H1 (cell line): ENCODE measurements around the gene STIL. TPM values are rescaled to one million over a fixed set of nuclear protein-coding genes. Genes with fewer than 3 reads are reported as not detected.

Experiments
- CTCF ChIA-PET: fragments of 300-600 bp; sonication (Branson Sonifier 250); formaldehyde crosslinking; loops from one replicate; lab custom pipeline; 2021; ENCODE audit not compliant: partially characterized antibody; lab: Charles Lee
- POLR2A ChIA-PET: fragments of 300-600 bp; sonication (Branson Sonifier 250); formaldehyde crosslinking; loops from one replicate; lab custom pipeline; 2021; ENCODE audit warnings: inconsistent platforms; ENCODE audit not compliant: partially characterized antibody; lab: Charles Lee
- DNase-seq, 2 experiments: peaks; one replicate each; pipeline versions ENCODE4 v3.0.0 to v3.0.0-alpha.2; 2010 to 2022; ENCODE audit warnings: low spot score in 2 of 2, low read depth in 1 of 2, mixed read lengths in 1 of 2
- FAIRE-seq: peaks from 2 replicates; lab custom pipeline; 2011; peaks lifted over from hg19 to GRCh38; lab: Jason Lieb, UNC
- H2AFZ ChIP-seq: 2 replicates; pipeline ENCODE4 v1.8.1; 2012; ENCODE audit warnings: low read length, inconsistent platforms
- H2AK5ac ChIP-seq: 2 replicates; pipeline ENCODE4 v1.6.1; 2013; ENCODE audit warnings: low read depth, low read length
- H2BK120ac ChIP-seq: replicated peaks from 2 replicates; pipeline ENCODE3; 2013; ENCODE audit warnings: low read depth, low read length, inconsistent platforms
- H2BK12ac ChIP-seq: 2 replicates; pipeline ENCODE4 v1.6.1; 2013; ENCODE audit warnings: low read depth, low read length
- H2BK15ac ChIP-seq: 2 replicates; pipeline ENCODE4 v1.6.1; 2013; ENCODE audit warnings: low read length
- H2BK20ac ChIP-seq: 2 replicates; pipeline ENCODE4 v1.6.1; 2013; ENCODE audit warnings: low read length
- H2BK5ac ChIP-seq: 2 replicates; pipeline ENCODE4 v1.6.1; 2013; ENCODE audit warnings: low read depth, low read length
- H3K14ac ChIP-seq: 2 replicates; pipeline ENCODE4 v1.6.1; 2013; ENCODE audit warnings: inconsistent platforms; ENCODE audit not compliant: insufficient read length
- H3K18ac ChIP-seq: 2 replicates; pipeline ENCODE4 v1.6.1; 2013; ENCODE audit warnings: low read length; ENCODE audit errors: extremely low read depth
- H3K23ac ChIP-seq: 2 replicates; pipeline ENCODE4 v1.6.1; 2013; ENCODE audit warnings: inconsistent platforms; ENCODE audit not compliant: insufficient read length
- H3K23me2 ChIP-seq: 2 replicates; pipeline ENCODE4 v1.6.1; 2013; ENCODE audit warnings: low read depth, low read length
- H3K27ac ChIP-seq: 2 replicates; pipeline ENCODE4 v1.6.1; 2011; ENCODE audit warnings: low read depth, low read length, inconsistent platforms
- H3K27me3 ChIP-seq, 4 experiments: replicated peaks in 1 of 4; 1 replicate in 1 of 4; 2 replicates in 3 of 4; pipeline versions ENCODE4 v1.6.1 to v1.8.1; 2011 to 2013; ENCODE audit warnings: low read length in 3 of 4, mild to moderate bottlenecking in 3 of 4, inconsistent platforms in 2 of 4, mixed read lengths in 2 of 4, moderate library complexity in 1 of 4; ENCODE audit not compliant: control insufficient read depth in 3 of 4, insufficient read depth in 3 of 4; ENCODE audit errors: extremely low read depth in 1 of 4
- H3K36me3 ChIP-seq, 4 experiments: 2 replicates each; pipeline versions ENCODE4 v1.6.1 to v1.8.1; 2011 to 2013; ENCODE audit warnings: mild to moderate bottlenecking in 4 of 4, low read length in 3 of 4, moderate library complexity in 2 of 4, control low read depth in 1 of 4, inconsistent platforms in 1 of 4; ENCODE audit not compliant: insufficient read depth in 4 of 4, control insufficient read depth in 2 of 4
- H3K4ac ChIP-seq: replicated peaks from 2 replicates; pipeline ENCODE3; 2013; ENCODE audit warnings: low read length, low read depth, mixed read lengths, inconsistent platforms; ENCODE audit not compliant: insufficient read length
- H3K4me1 ChIP-seq, 4 experiments: replicated peaks in 1 of 4; 1 replicate in 1 of 4; 2 replicates in 3 of 4; pipeline versions ENCODE4 v1.6.1 to v1.8.1; 2011 to 2013; ENCODE audit warnings: low read length in 3 of 4, inconsistent platforms in 2 of 4, mixed read lengths in 1 of 4; ENCODE audit not compliant: insufficient read depth in 4 of 4, control insufficient read depth in 3 of 4
- H3K4me2 ChIP-seq, 2 experiments: 2 replicates each; pipeline versions ENCODE4 v1.6.1 to v1.8.1; 2011 to 2013; ENCODE audit warnings: low read depth in 2 of 2, low read length in 2 of 2, control low read depth in 1 of 2, inconsistent platforms in 1 of 2, mild to moderate bottlenecking in 1 of 2; ENCODE audit not compliant: insufficient read depth in 1 of 2
- H3K4me3 ChIP-seq, 4 experiments: fragments of 200-600, 300-600 bp in 1 of 4; sonication (generic), shearing (Covaris generic), sonication (Bioruptor Twin) in 1 of 4; 2 replicates each; pipeline versions ENCODE4 v1.5.1 to v1.8.1; 2011 to 2016; ENCODE audit warnings: low read length in 4 of 4, low read depth in 3 of 4, control low read depth in 2 of 4, inconsistent platforms in 2 of 4, mild to moderate bottlenecking in 2 of 4, mixed read lengths in 1 of 4, moderate library complexity in 1 of 4; ENCODE audit not compliant: insufficient read depth in 2 of 4; ENCODE audit errors: extremely low read depth in 1 of 4
- H3K56ac ChIP-seq: replicated peaks from 2 replicates; pipeline ENCODE3; 2013; ENCODE audit warnings: low read depth, mild to moderate bottlenecking, mixed read lengths, low read length, inconsistent platforms; ENCODE audit not compliant: insufficient read length
- H3K79me1 ChIP-seq: 2 replicates; pipeline ENCODE4 v1.6.1; 2013; ENCODE audit warnings: low read depth, low read length, control low read depth
- H3K79me2 ChIP-seq, 2 experiments: 2 replicates each; pipeline versions ENCODE4 v1.6.1 to v1.8.1; 2012 to 2013; ENCODE audit warnings: low read length in 2 of 2, mild to moderate bottlenecking in 2 of 2, inconsistent platforms in 1 of 2; ENCODE audit not compliant: insufficient read depth in 2 of 2, control insufficient read depth in 1 of 2
- H3K9ac ChIP-seq, 4 experiments: replicated peaks in 1 of 4; 1 replicate in 1 of 4; 2 replicates in 3 of 4; pipeline versions ENCODE4 v1.6.1 to v1.8.1; 2011 to 2013; ENCODE audit warnings: low read depth in 3 of 4, low read length in 3 of 4, control low read depth in 2 of 4, mild to moderate bottlenecking in 2 of 4, moderate library complexity in 2 of 4, inconsistent platforms in 1 of 4; ENCODE audit errors: extremely low read depth in 1 of 4
- H3K9me3 ChIP-seq, 2 experiments: 2 replicates each; pipeline versions ENCODE4 v1.6.1 to v1.8.1; 2012 to 2013; ENCODE audit warnings: mild to moderate bottlenecking in 2 of 2, moderate library complexity in 2 of 2, control low read depth in 1 of 2, inconsistent platforms in 1 of 2, low read depth in 1 of 2, low read length in 1 of 2, mixed read lengths in 1 of 2; ENCODE audit not compliant: insufficient read depth in 2 of 2
- H4K20me1 ChIP-seq, 2 experiments: replicated peaks in 1 of 2; 2 replicates each; pipeline versions ENCODE3 to v1.8.1; 2011 to 2013; ENCODE audit warnings: inconsistent platforms in 2 of 2, low read length in 2 of 2, mild to moderate bottlenecking in 1 of 2; ENCODE audit not compliant: insufficient read depth in 2 of 2, control insufficient read depth in 1 of 2
- H4K5ac ChIP-seq: 2 replicates; pipeline ENCODE4 v1.6.1; 2013; ENCODE audit warnings: low read length, low read depth, mixed read lengths, inconsistent platforms; ENCODE audit not compliant: insufficient read length
- H4K8ac ChIP-seq: 2 replicates; pipeline ENCODE4 v1.8.0; 2013; ENCODE audit warnings: mild to moderate bottlenecking, moderate library complexity, low read length, inconsistent platforms; ENCODE audit not compliant: insufficient read depth; ENCODE audit errors: extremely low read depth
- H4K91ac ChIP-seq: replicated peaks from 2 replicates; pipeline ENCODE3; 2013; ENCODE audit warnings: low read length, mixed read lengths, inconsistent platforms; ENCODE audit not compliant: insufficient read length
- ATF2 ChIP-seq: IDR thresholded peaks from 2 replicates; pipeline ENCODE4 v1.6.1; 2012; ENCODE audit warnings: low read length, inconsistent platforms
- BRCA1 ChIP-seq: IDR thresholded peaks from 2 replicates; pipeline ENCODE4 v1.6.1; 2012; ENCODE audit warnings: low read depth, low read length, improper control_type of control experiment
- CREB1 ChIP-seq: IDR thresholded peaks from 2 replicates; pipeline ENCODE4 v1.6.1; 2012; ENCODE audit warnings: inconsistent platforms
- NRF1 ChIP-seq: IDR thresholded peaks from 2 replicates; pipeline ENCODE4 v1.6.1; 2011; ENCODE audit warnings: mild to moderate bottlenecking, low read depth, low read length, improper control_type of control experiment
- RFX5 ChIP-seq: IDR thresholded peaks from 2 replicates; pipeline ENCODE4 v1.6.1; 2011; ENCODE audit warnings: low read depth, low read length, improper control_type of control experiment, borderline replicate concordance
- SP1 ChIP-seq: IDR thresholded peaks from 2 replicates; pipeline ENCODE4 v1.6.1; 2011; ENCODE audit warnings: low read depth, low read length
- WGBS, 2 experiments: shearing (Covaris generic) in 1 of 2; methylation state at CpG; one replicate each; pipeline versions ENCODE4 v1.1.6 to v1.1.7; 2013 to 2015; ENCODE audit warnings: low lambda C conversion rate in 2 of 2, mixed read lengths in 2 of 2, inconsistent platforms in 1 of 2, low coverage in 1 of 2, missing lambda C conversion rate in 1 of 2; ENCODE audit not compliant: insufficient replicate concordance in 2 of 2, insufficient coverage in 1 of 2, insufficient read length in 1 of 2; ENCODE audit errors: extremely low coverage in 1 of 2, missing lambda C conversion rate in 1 of 2; 5-methylcytosine and 5-hydroxymethylcytosine counted together
- polyA plus RNA-seq, 7 experiments: library from polyadenylated mRNA; depleted of rRNA in 3 of 7; stranded (reverse) in 5 of 7; unstranded in 2 of 7; fragments of >200 nt in 5 of 7; fragments of 200-250 nt in 2 of 7; gene quantifications; 1 replicate in 5 of 7; 2 replicates in 1 of 7; 4 replicates in 1 of 7; pipeline versions ENCODE4 v1.2.1 to v1.2.3, GENCODE V29; 2011 to 2013; ENCODE audit warnings: missing spikeins in 2 of 7, mixed read lengths in 2 of 7
- total RNA-seq: library from RNA; stranded (reverse); fragmentation: NEBNext Ultra II Directional; extraction: Animal tissue kit (Norgen Biotek cat#: 25700); gene quantifications from 2 replicates; pipeline ENCODE4 v1.2.1, GENCODE V29; 2021

The STIL gene
- total and polyA plus RNA-seq, 2 of the 8 experiments (the other 6 are each of a cell fraction or from before 2014, with no cell fraction given) = 13.6 to 25.1 TPM

GRCh38 chr1:47337350-47337749 is 23.4 kb upstream of the STIL start:
- H3K56ac ChIP-seq = no peak overlapping the region

More at GRCh38 chr1:47337350-47337749, 23.4 kb upstream of the STIL start:
- Histone ChIP-seq H3K4ac (no peak overlapping the region), H3K4me3 (no peak overlapping the region), H3K9ac (no peak overlapping the region), H2BK120ac (no peak overlapping the region), H3K36me3 (no peaks in the 10 kb centered on the region), H2BK12ac (no peak overlapping the region), H2BK5ac (no peak overlapping the region), H4K20me1 (no peaks in the 10 kb centered on the region), H2BK20ac (no peak overlapping the region)
- DNase-seq (no peak), FAIRE-seq (no peak)
- WGBS, 2 experiments = 86% methylated on average over 6 of the region's 6 CpGs; no CpG with 5 or more reads in 1 of the 2 experiments
- CTCF ChIA-PET = interaction anchor here (0.6 to 1.2 kb wide), 2 partner anchors 98 to 496 kb away, joined by 3 read pairs; no protein-coding TSS in a partner anchor
- no peak for TF ChIP-seq ATF2
- no peak for TF ChIP-seq NRF1
- TF ChIP-seq CREB1 = no peak
- no peak for TF ChIP-seq RFX5
- no peak for TF ChIP-seq BRCA1
- no peak for TF ChIP-seq SP1
- TF ChIP-seq, all 59 proteins: peak for 0
- no peak overlapping the region for H3K18ac ChIP-seq
- no peak overlapping the region for H3K4me2 ChIP-seq
- H2BK15ac ChIP-seq = no peak overlapping the region
- no peaks in the 10 kb centered on the region; the same call in 1 of the 2 replicates for H3K23me2 ChIP-seq
- H3K27ac ChIP-seq = no peak overlapping the region
- H4K91ac ChIP-seq = no peak overlapping the region
- no peak overlapping the region for H3K23ac ChIP-seq
- peaks cover 0 to 16% of the 10 kb centered on the region in 2 experiments; a peak in 3 of 4 replicates for H3K79me2 ChIP-seq
- H2AFZ ChIP-seq = no peak overlapping the region
- no peaks in the 10 kb centered on the region; the same call in 1 of the 2 replicates for H3K79me1 ChIP-seq
- POLR2A ChIA-PET = interaction anchor here (1.3 kb wide), 1 partner anchor 27 kb away, joined by 5 read pairs; no protein-coding TSS in a partner anchor
- H3K4me1 ChIP-seq = peaks cover 0 to 5% (median 3%) of the 10 kb centered on the region in 4 experiments; a peak in 5 of 7 replicates
- H3K9me3 ChIP-seq = no peaks in the 10 kb centered on the region
- H4K8ac ChIP-seq = no peak overlapping the region
- no peak overlapping the region for H2AK5ac ChIP-seq
- H4K5ac ChIP-seq = no peak overlapping the region
- H3K14ac ChIP-seq = no peak overlapping the region
- H3K27me3 ChIP-seq = no peaks in the 10 kb centered on the region
